ENCODE data around the gene ARHGEF4.

- no peak for TF ChIP-seq CREB1 (CRISPR knock-in tag; IDR thresholded peaks at IDR 0.05)
- TF ChIP-seq CTCF (IDR thresholded peaks at IDR 0.05), result no peak
- TF ChIP-seq NFATC4 (CRISPR knock-in tag; IDR thresholded peaks at IDR 0.05), result no peak
- TF ChIP-seq IRF2 (CRISPR knock-in tag; IDR thresholded peaks at IDR 0.05; ENCODE audit: borderline replicate concordance, low read depth), result no peak
- no peak for TF ChIP-seq HMGXB4 (CRISPR knock-in tag; IDR thresholded peaks at IDR 0.05)
- TF ChIP-seq MLX (CRISPR knock-in tag; IDR thresholded peaks at IDR 0.05), result no peak
- TF ChIP-seq ARID4B (CRISPR knock-in tag; IDR thresholded peaks at IDR 0.05; ENCODE audit: borderline replicate concordance), result no peak
- no peak for TF ChIP-seq USF1 (CRISPR knock-in tag; IDR thresholded peaks at IDR 0.05)
- TF ChIP-seq ZNF671 (CRISPR knock-in tag; IDR thresholded peaks at IDR 0.05), result no peak
- TF ChIP-seq NFYB (CRISPR knock-in tag; conservative IDR thresholded peaks at IDR 0.05; ENCODE audit: low read depth), result no peak
- no peak for TF ChIP-seq ETV6 (CRISPR knock-in tag; IDR thresholded peaks at IDR 0.05)
- no peak for TF ChIP-seq SP1 (CRISPR knock-in tag; conservative IDR thresholded peaks at IDR 0.05)
- TF ChIP-seq ZNF512 (CRISPR knock-in tag; IDR thresholded peaks at IDR 0.05; ENCODE audit: borderline replicate concordance), result no peak
Measured at GRCh38 chr2:130898553-130898952, 61.8 kb downstream of the ARHGEF4 start.
